SK-N-SH (cell line): Measurements from ENCODE around the gene MEGF8.

Source experiments
- CHD2 ChIP-seq: fragments of 150-350 bp; IDR thresholded peaks from 2 replicates; pipeline ENCODE4 v1.6.1; 2018; ENCODE audit warnings: low read length; ENCODE audit not compliant: partially characterized antibody
- CTCF ChIP-seq: fragments of 200-600 bp; sonication (generic); IDR thresholded peaks from 2 replicates; pipeline ENCODE4 v1.6.1; 2017; ENCODE audit warnings: antibody characterized with exemption, mild to moderate bottlenecking, moderate library complexity
- EZH2phosphoT487 ChIP-seq: fragments of 200-600 bp; sonication (generic); IDR thresholded peaks from 2 replicates; pipeline ENCODE4 v1.6.1; 2017; ENCODE audit warnings: low read depth, mixed run types, mild to moderate bottlenecking, antibody characterized with exemption, moderate library complexity, borderline replicate concordance
- FOXJ3 ChIP-seq: sonication (generic); formaldehyde crosslinking; IDR thresholded peaks from 2 replicates; pipeline ENCODE4 v1.5.1; 2020; ENCODE audit warnings: mild to moderate bottlenecking, missing genetic modification reagents
- GATA2 ChIP-seq: sonication (generic); formaldehyde crosslinking; IDR thresholded peaks from 2 replicates; pipeline ENCODE4 v1.5.0; 2020; ENCODE audit warnings: mild to moderate bottlenecking, missing genetic modification reagents
- JUND ChIP-seq: IDR thresholded peaks from 2 replicates; pipeline ENCODE4 v1.4.0; 2012
- POLR2AphosphoS5 ChIP-seq: IDR thresholded peaks from 2 replicates; pipeline ENCODE4 v1.6.1; 2012; ENCODE audit warnings: low read depth, low read length
- RAD21 ChIP-seq: IDR thresholded peaks from 2 replicates; pipeline ENCODE4 v1.6.1; 2012; ENCODE audit warnings: mild to moderate bottlenecking, low read length
- RCOR1 ChIP-seq: fragments of 150-350 bp; IDR thresholded peaks from 2 replicates; pipeline ENCODE4 v1.6.1; 2017; ENCODE audit warnings: antibody characterized with exemption, low read length
- REST ChIP-seq: IDR thresholded peaks from 2 replicates; pipeline ENCODE4 v1.6.1; 2012; ENCODE audit warnings: mild to moderate bottlenecking, low read depth, low read length, moderate library complexity
- TEAD4 ChIP-seq: IDR thresholded peaks from 2 replicates; pipeline ENCODE4 v1.4.0; 2012; ENCODE audit warnings: mild to moderate bottlenecking, borderline replicate concordance; ENCODE audit not compliant: insufficient read depth
- TF ChIP-seq, protein P1 (sequence below): IDR thresholded peaks from 2 replicates; pipeline ENCODE4 v1.4.0; 2012; ENCODE audit warnings: low read depth, borderline replicate concordance

DNA sequence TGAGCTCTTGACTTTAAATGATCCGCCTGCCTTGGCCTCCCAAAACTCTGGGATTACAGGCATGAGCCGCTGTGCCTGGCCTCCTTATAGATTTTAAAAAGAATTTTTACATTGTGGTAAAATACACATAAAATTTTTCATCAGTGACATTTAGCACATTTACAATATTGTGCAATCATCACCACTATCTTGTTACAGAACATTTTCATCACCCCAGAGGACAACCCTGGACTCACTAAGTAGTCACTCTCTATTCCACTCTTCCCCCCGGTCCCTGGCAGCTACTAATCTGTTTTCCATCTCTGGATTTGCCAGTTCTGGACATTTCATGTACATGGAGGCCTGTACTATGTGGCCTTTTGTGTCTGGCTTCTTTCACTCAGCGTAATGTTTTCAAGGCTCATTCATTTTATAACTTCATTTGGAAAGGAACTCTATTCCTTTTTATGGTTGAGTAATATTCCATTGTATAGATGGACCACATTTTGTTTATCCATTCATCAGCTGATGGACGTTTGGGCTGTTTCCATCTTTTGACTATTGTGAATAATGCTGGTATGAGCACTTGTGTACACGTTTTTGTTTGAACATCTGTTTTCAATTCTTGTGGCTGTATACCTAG, 19.9 kb downstream of the MEGF8 start:
- TF ChIP-seq REST (no peak), JUND (no peak), POLR2AphosphoS5 (no peak), CTCF (no peak), EZH2phosphoT487 (no peak), FOXJ3 (CRISPR knock-in tag) (no peak), RAD21 (no peak), CHD2 (no peak), TEAD4 (no peak), GATA2 (CRISPR knock-in tag) (no peak), RCOR1 (no peak)
- TF ChIP-seq, protein P1, sequence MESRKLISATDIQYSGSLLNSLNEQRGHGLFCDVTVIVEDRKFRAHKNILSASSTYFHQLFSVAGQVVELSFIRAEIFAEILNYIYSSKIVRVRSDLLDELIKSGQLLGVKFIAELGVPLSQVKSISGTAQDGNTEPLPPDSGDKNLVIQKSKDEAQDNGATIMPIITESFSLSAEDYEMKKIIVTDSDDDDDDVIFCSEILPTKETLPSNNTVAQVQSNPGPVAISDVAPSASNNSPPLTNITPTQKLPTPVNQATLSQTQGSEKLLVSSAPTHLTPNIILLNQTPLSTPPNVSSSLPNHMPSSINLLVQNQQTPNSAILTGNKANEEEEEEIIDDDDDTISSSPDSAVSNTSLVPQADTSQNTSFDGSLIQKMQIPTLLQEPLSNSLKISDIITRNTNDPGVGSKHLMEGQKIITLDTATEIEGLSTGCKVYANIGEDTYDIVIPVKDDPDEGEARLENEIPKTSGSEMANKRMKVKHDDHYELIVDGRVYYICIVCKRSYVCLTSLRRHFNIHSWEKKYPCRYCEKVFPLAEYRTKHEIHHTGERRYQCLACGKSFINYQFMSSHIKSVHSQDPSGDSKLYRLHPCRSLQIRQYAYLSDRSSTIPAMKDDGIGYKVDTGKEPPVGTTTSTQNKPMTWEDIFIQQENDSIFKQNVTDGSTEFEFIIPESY, result no peak
